Mesodermal cell (in vitro differentiated cells): ENCODE measurements around the gene GATD1. TPM values are rescaled to one million over a fixed set of nuclear protein-coding genes. Genes with fewer than 3 reads are reported as not detected.
A peak's percentile ranks its signal among the peaks of the same experiment; 100 is the strongest.

Experiments used
- H3K27ac ChIP-seq: 2 replicates; pipeline ENCODE4 v1.7.0; 2013; ENCODE audit warnings: mild to moderate bottlenecking, low read depth, low read length, moderate library complexity; ENCODE audit not compliant: severe bottlenecking
- H3K36me3 ChIP-seq: 2 replicates; pipeline ENCODE4 v1.7.1; 2013; ENCODE audit warnings: mild to moderate bottlenecking, low read length, moderate library complexity; ENCODE audit not compliant: control insufficient read depth, insufficient read depth
- H3K4me1 ChIP-seq: one replicate; pipeline ENCODE4 v1.7.1; 2013; ENCODE audit warnings: mild to moderate bottlenecking, low read length; ENCODE audit not compliant: insufficient read depth, control insufficient read depth, poor library complexity, severe bottlenecking
- H3K4me3 ChIP-seq: 2 replicates; pipeline ENCODE4 v1.7.0; 2013; ENCODE audit warnings: low read length, control low read depth, mild to moderate bottlenecking; ENCODE audit not compliant: insufficient read depth, poor library complexity, severe bottlenecking; ENCODE audit errors: extremely low read depth
- H3K9me3 ChIP-seq: 2 replicates; pipeline ENCODE4 v1.7.1; 2013; ENCODE audit warnings: mild to moderate bottlenecking, low read length, moderate library complexity; ENCODE audit not compliant: control insufficient read depth
- WGBS, 2 experiments: methylation state at CpG; one replicate each; pipeline ENCODE4 v1.1.5; 2013; ENCODE audit warnings: missing lambda C conversion rate in 2 of 2; ENCODE audit not compliant: insufficient coverage in 2 of 2; 5-methylcytosine and 5-hydroxymethylcytosine counted together
- polyA plus RNA-seq, 2 experiments: library from polyadenylated mRNA; stranded (reverse); fragments of 50-300 nt; gene quantifications; one replicate each; pipeline ENCODE4 v1.2.3, GENCODE V29; 2013

Gene GATD1, protein sequence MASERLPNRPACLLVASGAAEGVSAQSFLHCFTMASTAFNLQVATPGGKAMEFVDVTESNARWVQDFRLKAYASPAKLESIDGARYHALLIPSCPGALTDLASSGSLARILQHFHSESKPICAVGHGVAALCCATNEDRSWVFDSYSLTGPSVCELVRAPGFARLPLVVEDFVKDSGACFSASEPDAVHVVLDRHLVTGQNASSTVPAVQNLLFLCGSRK
- polyA plus RNA-seq (2013, experiment 1 of 2) = 22.7 TPM
- polyA plus RNA-seq (2013, experiment 2 of 2) = 20.8 TPM

DNA sequence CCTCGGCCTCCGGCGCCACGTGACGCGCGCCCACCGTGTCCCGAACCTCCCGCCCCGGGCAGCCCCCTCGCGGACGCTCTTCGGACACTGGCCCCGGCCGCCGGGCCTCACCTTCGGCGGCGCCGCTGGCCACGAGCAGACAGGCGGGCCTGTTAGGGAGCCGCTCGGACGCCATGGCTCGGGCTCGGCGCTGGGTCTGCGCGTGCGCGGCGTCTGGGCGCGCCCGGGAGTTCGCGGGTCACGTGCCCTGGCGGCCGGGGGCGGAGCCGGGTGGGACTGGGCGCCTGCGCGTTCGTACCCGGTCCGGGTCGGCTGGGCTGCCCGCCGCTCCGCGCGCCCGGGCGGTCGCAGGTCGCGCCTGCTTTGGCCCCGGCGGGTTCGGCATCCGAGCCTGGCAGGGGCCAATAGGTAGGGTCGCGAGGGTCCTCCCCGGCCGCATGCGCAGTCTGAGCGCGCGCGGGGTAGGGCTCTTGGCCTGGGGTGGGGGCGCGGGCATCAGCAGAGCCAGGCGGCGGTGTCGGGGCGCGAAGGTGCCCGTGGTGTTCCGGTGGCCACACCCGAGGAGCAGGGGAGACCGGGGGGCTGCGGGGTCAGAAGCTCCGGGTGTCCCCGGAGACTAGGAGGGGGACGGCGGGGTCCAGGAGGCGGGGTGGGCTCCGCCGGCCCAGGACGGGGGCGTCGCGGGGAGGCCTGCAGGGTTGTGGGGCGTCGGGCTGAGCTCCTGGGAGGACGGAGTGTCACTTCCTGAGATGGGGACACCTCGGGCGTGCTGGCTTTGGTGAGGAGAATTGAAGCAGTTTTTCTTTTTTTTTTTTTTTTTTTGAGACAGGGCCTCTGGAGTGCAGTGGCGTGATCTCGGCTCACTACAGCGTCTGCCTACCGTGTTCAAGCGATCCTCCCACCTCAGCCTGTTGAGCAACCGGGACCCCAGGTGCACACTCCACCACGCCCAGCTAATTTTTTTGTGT, at the start of gene GATD1:
TSS of gene GATD1 (minus strand) at position 200 of the 968 bp plus-strand sequence. CDS start at position 175, 25 bp downstream.
- Histone ChIP-seq H3K36me3 (peaks cover 38% of the 10 kb centered on the region), H3K4me3 (peak within 1 kb of the TSS; percentile 93), H3K4me1 (peaks cover 9% of the 10 kb centered on the region), H3K9me3 (no peaks in the 10 kb centered on the region), H3K27ac (peak within 1 kb of the TSS; percentile 86)
- 0 to 2% methylated on average over 43 to 103 of the region's 110 CpGs for WGBS, 2 experiments

DNA sequence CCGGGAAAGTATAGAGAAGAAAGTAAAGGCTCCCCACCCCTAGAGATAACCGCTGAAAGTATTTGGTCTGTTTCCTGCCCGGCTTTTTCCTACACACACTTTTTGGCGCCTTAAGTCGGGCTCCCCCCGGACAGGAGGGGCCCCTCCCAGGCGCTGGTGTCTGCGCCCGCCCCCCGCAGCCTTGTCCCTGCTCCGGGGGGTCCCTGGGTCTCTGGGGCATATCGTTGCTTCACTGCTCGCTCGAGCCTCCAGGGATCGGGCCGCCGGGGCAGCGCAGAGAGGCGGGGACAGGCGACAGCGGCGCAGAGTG, 49.5 kb upstream of the GATD1 start:
- H3K36me3 ChIP-seq = peaks cover 21% of the 10 kb centered on the region
- no peak overlapping the region for H3K27ac ChIP-seq
- WGBS, 2 experiments = 5% methylated on average over 20 to 21 of the region's 22 CpGs
- peak overlapping the region; percentile 28 for H3K4me3 ChIP-seq
- H3K9me3 ChIP-seq = no peaks in the 10 kb centered on the region
- H3K4me1 ChIP-seq = peaks cover 42% of the 10 kb centered on the region

DNA sequence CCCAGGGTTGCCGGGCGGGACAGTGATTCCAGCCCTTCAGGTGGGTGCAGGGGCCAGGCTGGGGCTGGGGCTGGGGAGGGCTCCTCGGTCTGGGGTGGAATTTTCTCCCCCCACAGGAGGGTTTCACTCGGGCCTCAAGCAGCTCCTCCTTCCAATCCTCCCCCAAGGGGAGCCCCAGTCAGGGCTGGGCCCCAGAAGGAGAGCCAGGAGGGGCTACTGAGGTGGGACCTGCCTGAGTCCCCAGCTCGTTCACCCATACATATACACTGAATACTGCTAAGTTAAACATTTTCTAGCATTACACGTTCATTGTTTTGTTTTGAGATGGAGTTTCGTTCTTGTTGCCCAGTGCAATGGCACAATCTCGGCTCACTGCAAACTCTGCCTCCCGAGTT, 48.9 kb upstream of the GATD1 start:
- no peak overlapping the region for H3K27ac ChIP-seq
- WGBS, 2 experiments = 86 to 87% methylated on average over 5 to 6 of the region's 9 CpGs
- H3K4me1 ChIP-seq = peaks cover 36% of the 10 kb centered on the region
- H3K9me3 ChIP-seq = no peaks in the 10 kb centered on the region
- peaks cover 26% of the 10 kb centered on the region for H3K36me3 ChIP-seq
- no peak overlapping the region for H3K4me3 ChIP-seq

DNA sequence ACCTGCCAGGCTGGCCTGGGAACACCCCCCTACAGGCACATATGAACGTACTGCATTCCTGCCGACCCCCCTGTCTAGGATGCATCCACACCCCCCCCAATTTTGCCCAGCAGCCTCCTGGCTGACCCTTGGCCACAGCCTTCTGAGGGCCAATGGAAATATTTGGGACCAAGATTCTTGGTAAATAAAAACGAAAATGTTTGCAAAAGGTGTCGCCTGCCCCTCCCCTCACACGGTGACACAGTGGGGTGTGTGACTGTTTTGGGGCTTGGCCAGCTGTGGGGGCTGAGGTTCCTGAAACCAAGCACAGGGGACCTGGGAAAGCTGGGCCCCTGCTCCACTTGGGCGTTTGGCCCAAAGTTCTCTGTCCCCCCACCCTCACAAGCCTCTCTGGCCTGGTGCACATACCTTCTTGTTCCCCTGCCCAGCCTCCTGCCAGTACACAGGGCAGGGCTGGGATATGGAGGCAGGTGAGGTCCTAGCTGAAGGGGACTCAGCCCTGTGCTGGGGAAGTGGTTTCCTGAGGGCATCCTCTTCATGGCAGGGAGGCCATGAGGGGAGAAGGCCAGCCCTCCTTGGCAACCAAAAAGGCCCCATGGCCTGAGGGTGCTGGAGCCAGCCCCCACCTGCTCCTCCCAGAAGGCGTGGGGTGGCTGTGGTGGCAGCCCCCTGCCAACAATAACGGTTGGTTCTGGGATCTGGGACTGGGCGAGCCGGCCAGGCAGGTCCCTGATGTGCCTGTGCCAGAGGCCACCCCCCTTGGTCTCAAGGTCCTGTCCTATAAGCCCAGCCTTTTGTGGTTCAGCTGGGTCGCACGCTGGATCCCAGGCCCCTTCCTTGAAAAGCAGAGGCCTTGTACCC, 48.3 kb upstream of the GATD1 start:
- 94 to 96% methylated on average over 8 of the region's 12 CpGs for WGBS, 2 experiments
- Histone ChIP-seq H3K36me3 (peaks cover 26% of the 10 kb centered on the region), H3K27ac (no peak overlapping the region), H3K9me3 (no peaks in the 10 kb centered on the region), H3K4me3 (no peak overlapping the region), H3K4me1 (peaks cover 35% of the 10 kb centered on the region)

DNA sequence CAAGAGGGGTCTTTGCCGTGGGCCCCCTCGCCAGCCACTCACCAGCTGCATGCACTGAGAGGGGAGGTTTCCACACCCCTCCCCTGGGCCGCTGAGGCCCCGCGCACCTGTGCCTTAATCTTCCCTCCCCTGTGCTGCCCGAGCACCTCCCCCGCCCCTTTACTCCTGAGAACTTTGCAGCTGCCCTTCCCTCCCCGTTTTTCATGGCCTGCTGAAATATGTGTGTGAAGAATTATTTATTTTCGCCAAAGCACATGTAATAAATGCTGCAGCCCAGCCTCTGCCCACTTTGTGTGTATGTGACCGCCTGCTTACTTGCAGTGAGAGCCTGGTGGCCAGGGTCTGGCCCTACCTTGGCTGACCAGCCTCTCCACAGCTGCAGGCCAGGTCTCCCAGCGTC, 47.7 kb upstream of the GATD1 start:
- peaks cover 26% of the 10 kb centered on the region for H3K36me3 ChIP-seq
- H3K4me1 ChIP-seq = peaks cover 37% of the 10 kb centered on the region
- no peak overlapping the region for H3K4me3 ChIP-seq
- 89 to 97% methylated on average over 4 to 5 of the region's 11 CpGs for whole genome bisulfite sequencing, 2 experiments
- H3K27ac ChIP-seq = no peak overlapping the region
- H3K9me3 ChIP-seq = no peaks in the 10 kb centered on the region

DNA sequence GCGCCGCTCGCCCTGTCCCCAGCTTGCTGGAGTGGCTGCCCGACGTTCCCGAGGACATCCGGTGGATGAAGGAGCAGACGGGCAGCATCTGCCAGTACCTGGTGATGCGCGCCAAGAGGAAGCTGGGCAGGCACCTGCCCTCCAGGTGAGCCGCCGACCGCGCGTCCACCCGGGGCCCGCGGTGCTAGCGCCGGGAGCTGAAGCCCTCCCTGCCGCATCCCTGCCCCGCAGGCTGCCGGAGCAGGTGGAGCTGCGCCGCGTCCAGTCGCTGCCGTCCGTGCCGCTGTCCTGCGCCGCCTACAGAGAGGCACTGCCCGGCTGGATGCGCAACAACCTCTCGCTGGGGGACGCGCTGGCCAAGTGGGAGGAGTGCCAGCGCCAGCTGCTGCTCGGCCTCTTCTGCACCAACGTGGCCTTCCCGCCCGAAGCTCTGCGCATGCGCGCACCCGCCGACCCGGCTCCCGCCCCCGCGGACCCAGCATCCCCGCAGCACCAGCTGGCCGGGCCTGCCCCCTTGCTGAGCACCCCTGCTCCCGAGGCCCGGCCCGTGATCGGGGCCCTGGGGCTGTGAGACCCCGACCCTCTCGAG, 47.1 kb upstream of the GATD1 start:
- 96% methylated on average over 54 of the region's 59 CpGs for WGBS, 2 experiments
- Histone ChIP-seq H3K4me1 (peaks cover 31% of the 10 kb centered on the region), H3K9me3 (no peaks in the 10 kb centered on the region), H3K4me3 (no peak overlapping the region), H3K36me3 (peaks cover 26% of the 10 kb centered on the region), H3K27ac (no peak overlapping the region)

DNA sequence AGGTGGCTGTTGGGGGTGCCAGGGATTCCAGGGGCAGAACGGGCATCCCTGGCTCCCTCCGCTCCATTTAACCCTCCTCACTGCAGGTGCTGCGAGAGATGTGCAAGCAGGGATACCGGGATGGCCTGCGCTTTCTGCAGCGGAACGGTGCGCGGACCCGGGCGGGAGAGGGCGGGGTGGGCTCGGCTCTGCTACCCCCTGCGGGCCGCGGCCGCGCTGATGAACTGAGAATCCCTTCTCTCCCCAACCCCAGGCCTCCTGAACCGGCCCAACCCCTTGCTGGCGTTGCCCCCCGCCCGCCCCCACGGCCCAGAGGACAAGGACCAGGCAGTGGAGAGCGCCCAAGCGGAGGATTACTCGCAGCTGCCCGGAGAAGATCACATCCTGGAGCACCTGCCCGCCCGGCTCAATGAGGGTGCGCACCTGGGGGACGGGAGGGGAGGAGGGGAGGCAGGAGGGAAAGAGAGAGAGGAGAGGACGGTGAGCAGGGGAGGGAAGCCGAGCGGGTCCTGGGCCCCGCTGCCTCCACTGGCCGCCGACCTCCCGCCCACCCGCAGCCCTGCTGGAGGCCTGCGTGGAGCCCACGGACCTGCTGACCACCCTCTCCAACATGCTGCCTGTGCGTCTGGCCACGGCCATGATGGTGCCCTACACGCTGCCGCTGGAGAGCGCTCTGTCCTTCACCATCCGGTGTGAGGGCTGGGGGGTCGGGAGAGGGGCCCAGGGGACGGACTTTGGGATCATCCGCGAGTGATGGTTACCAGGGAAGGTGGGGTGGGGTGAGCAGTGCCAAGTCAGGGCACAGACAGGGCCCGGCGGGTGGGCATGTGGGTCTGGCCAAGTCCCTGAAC, 46.4 kb upstream of the GATD1 start:
- 94 to 95% methylated on average over 28 to 52 of the region's 53 CpGs for WGBS, 2 experiments
- H3K9me3 ChIP-seq = no peaks in the 10 kb centered on the region
- peaks cover 26% of the 10 kb centered on the region for H3K36me3 ChIP-seq
- H3K4me1 ChIP-seq = peaks cover 26% of the 10 kb centered on the region
- H3K27ac ChIP-seq = no peak overlapping the region
- no peak overlapping the region for H3K4me3 ChIP-seq

DNA sequence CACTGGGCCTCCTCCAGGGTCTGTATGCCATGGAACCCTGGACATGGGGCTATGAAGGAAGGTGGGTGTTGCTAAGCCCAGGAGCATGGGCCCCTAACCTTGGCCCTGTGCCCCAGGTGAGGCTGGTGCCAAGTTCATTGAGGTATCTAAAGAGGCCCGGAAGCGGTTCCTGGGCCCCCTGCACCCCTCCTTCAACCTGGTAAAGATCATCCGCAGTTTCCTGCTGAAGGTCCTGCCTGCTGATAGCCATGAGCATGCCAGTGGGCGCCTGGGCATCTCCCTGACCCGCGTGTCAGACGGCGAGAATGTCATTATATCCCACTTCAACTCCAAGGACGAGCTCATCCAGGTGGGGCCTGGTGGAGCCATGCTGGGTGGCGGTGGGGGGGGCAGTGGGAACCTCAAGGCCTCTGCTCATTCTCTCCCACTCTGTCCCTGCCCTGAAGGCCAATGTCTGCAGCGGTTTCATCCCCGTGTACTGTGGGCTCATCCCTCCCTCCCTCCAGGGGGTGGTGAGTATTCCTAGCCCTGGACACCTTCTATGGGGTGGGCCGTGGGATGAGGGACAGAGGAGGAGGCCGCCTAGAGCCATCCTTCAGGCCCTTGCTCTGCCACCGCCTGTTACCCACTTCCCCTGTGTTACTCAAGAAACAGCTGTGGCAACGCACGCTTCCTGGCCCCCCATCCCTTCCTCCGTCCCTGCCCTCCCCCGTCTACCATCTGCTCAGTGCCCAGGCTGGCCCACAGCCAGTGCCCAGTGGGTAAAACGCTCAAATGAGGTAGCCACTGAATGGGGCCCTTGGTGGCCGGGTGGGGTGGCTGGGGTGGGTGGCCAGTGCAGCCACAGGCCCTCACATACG, 44.5 kb upstream of the GATD1 start:
- H3K4me3 ChIP-seq = no peak overlapping the region
- H3K27ac ChIP-seq = no peak overlapping the region
- no peaks in the 10 kb centered on the region for H3K9me3 ChIP-seq
- WGBS, 2 experiments = 88 to 94% methylated on average over 7 to 17 of the region's 22 CpGs
- H3K36me3 ChIP-seq = peaks cover 26% of the 10 kb centered on the region
- peaks cover 15% of the 10 kb centered on the region for H3K4me1 ChIP-seq
